WTC11 (cell line): Measurements from ENCODE around the gene FILIP1L.

ENCODE experiments used
- CBFB ChIP-seq: sonication (generic); formaldehyde crosslinking; IDR thresholded peaks from 2 replicates; pipeline ENCODE4 v1.8.1; 2022; ENCODE audit warnings: mild to moderate bottlenecking, low read depth, missing genetic modification reagents
- CTCF ChIP-seq: fragments of 200-600 bp; IDR thresholded peaks from 2 replicates; pipeline ENCODE4 v1.8.0; 2022; ENCODE audit warnings: antibody characterized with exemption
- ELF4 ChIP-seq: sonication (generic); formaldehyde crosslinking; IDR thresholded peaks from 2 replicates; pipeline ENCODE4 v1.8.1; 2022; ENCODE audit warnings: low read depth, mild to moderate bottlenecking, moderate library complexity, missing genetic modification reagents
- JUN ChIP-seq: sonication (generic); formaldehyde crosslinking; IDR thresholded peaks from 2 replicates; pipeline ENCODE4 v1.8.0; 2023; ENCODE audit warnings: mild to moderate bottlenecking, missing genetic modification reagents
- MAX ChIP-seq: sonication (generic); formaldehyde crosslinking; IDR thresholded peaks from 2 replicates; pipeline ENCODE4 v1.8.0; 2022; ENCODE audit warnings: mild to moderate bottlenecking, missing genetic modification reagents
- NFYB ChIP-seq: sonication (generic); formaldehyde crosslinking; conservative IDR thresholded peaks from 2 replicates; pipeline ENCODE4 v1.8.0; 2022; ENCODE audit warnings: low read depth, missing genetic modification reagents
- ZNF263 ChIP-seq: sonication (generic); formaldehyde crosslinking; IDR thresholded peaks from 2 replicates; pipeline ENCODE4 v1.8.1; 2022; ENCODE audit warnings: low read depth, mild to moderate bottlenecking, moderate library complexity, missing genetic modification reagents
- ZNF416 ChIP-seq: fragments of 250-450 bp; sonication (Bioruptor Pico); IDR thresholded peaks from 2 replicates; pipeline ENCODE4 v1.9.0; 2021; ENCODE audit warnings: mild to moderate bottlenecking, inconsistent platforms
- TF ChIP-seq, protein P1 (sequence below): sonication (generic); formaldehyde crosslinking; IDR thresholded peaks from 2 replicates; pipeline ENCODE4 v1.8.1; 2023; ENCODE audit warnings: mild to moderate bottlenecking, moderate library complexity, missing genetic modification reagents

GRCh38 chr3:99857278-99857677 lies 257.0 kb downstream of the FILIP1L start:
- TF ChIP-seq CTCF (no peak), NFYB (CRISPR knock-in tag) (no peak), MAX (CRISPR knock-in tag) (no peak), CBFB (no peak), ELF4 (CRISPR knock-in tag) (no peak), ZNF416 (CRISPR knock-in tag) (no peak), JUN (CRISPR knock-in tag) (no peak), ZNF263 (CRISPR knock-in tag) (no peak)
- TF ChIP-seq, protein P1, sequence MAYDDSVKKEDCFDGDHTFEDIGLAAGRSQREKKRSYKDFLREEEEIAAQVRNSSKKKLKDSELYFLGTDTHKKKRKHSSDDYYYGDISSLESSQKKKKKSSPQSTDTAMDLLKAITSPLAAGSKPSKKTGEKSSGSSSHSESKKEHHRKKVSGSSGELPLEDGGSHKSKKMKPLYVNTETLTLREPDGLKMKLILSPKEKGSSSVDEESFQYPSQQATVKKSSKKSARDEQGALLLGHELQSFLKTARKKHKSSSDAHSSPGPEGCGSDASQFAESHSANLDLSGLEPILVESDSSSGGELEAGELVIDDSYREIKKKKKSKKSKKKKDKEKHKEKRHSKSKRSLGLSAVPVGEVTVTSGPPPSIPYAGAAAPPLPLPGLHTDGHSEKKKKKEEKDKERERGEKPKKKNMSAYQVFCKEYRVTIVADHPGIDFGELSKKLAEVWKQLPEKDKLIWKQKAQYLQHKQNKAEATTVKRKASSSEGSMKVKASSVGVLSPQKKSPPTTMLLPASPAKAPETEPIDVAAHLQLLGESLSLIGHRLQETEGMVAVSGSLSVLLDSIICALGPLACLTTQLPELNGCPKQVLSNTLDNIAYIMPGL (CRISPR knock-in tag) = no peak
